K562 (cell line): Measurements from ENCODE around the gene UGP2. TPM values are rescaled to one million over a fixed set of nuclear protein-coding genes. Genes with fewer than 3 reads are reported as not detected.

Experiments
- ADNP ChIP-seq: fragments of 200-800 bp; sonication (Bioruptor generic); IDR thresholded peaks from 2 replicates; pipeline ENCODE4 v1.6.1; 2016; ENCODE audit warnings: missing genetic modification characterization, missing compliant biosample characterization
- C11orf30 ChIP-seq: fragments of 450-650 bp; IDR thresholded peaks from 2 replicates; pipeline ENCODE4 v1.6.1; 2016; ENCODE audit warnings: low read depth, mild to moderate bottlenecking
- DACH1 ChIP-seq: fragments of 450-650 bp; IDR thresholded peaks from 2 replicates; pipeline ENCODE4 v1.6.1; 2018; ENCODE audit not compliant: partially characterized antibody
- E2F8 ChIP-seq: fragments of 450-650 bp; IDR thresholded peaks from 2 replicates; pipeline ENCODE4 v1.7.1; 2018; ENCODE audit warnings: mild to moderate bottlenecking, low read depth; ENCODE audit not compliant: partially characterized antibody
- GABPB1 ChIP-seq: sonication (generic); formaldehyde crosslinking; IDR thresholded peaks from 2 replicates; pipeline ENCODE4 v1.8.0; 2022; ENCODE audit warnings: mild to moderate bottlenecking, missing genetic modification reagents
- GATA2 ChIP-seq: sonication (generic); formaldehyde crosslinking; IDR thresholded peaks from 2 replicates; pipeline ENCODE4 v1.4.0; 2020; ENCODE audit warnings: mild to moderate bottlenecking, missing genetic modification reagents
- IFI16 ChIP-seq: fragments of 250-450 bp; sonication (Bioruptor Pico); IDR thresholded peaks from 2 replicates; pipeline ENCODE4 v2.1.2; 2022; ENCODE audit warnings: mild to moderate bottlenecking, inconsistent platforms
- KHSRP ChIP-seq: fragments of 450-650 bp; IDR thresholded peaks from 2 replicates; pipeline ENCODE4 v1.6.1; 2017
- MBD1 ChIP-seq: fragments of 250-450 bp; sonication (Bioruptor Pico); IDR thresholded peaks from 2 replicates; pipeline ENCODE4 v1.8.0; 2022; ENCODE audit warnings: inconsistent platforms
- MXD1 ChIP-seq: fragments of 250-450 bp; sonication (Bioruptor Pico); IDR thresholded peaks from 2 replicates; pipeline ENCODE4 v1.8.0; 2021; ENCODE audit warnings: borderline replicate concordance, mild to moderate bottlenecking, moderate library complexity; ENCODE audit not compliant: poor library complexity, severe bottlenecking
- MYBL2 ChIP-seq, 2 experiments: fragments of 450-650 bp in 1 of 2; sonication (generic) in 1 of 2; formaldehyde crosslinking in 1 of 2; IDR thresholded peaks; 2 replicates each; pipeline versions ENCODE4 v1.6.1 to v1.8.1; 2017 to 2022; ENCODE audit warnings: borderline replicate concordance in 1 of 2, inconsistent platforms in 1 of 2, low read depth in 1 of 2, mild to moderate bottlenecking in 1 of 2, missing genetic modification reagents in 1 of 2, moderate library complexity in 1 of 2
- MYC ChIP-seq, 2 experiments: fragments of 250-450 bp in 1 of 2; sonication (Bioruptor Pico) in 1 of 2; IDR thresholded peaks; 2 replicates each; pipeline versions ENCODE4 v1.5.1 to v1.6.1; 2012 to 2021; ENCODE audit warnings: low read depth in 2 of 2, borderline replicate concordance in 1 of 2, improper control_type of control experiment in 1 of 2, low read length in 1 of 2, mild to moderate bottlenecking in 1 of 2, moderate library complexity in 1 of 2
- NFRKB ChIP-seq: fragments of 450-650 bp; IDR thresholded peaks from 2 replicates; pipeline ENCODE4 v1.6.1; 2016; ENCODE audit warnings: low read depth
- PHF20 ChIP-seq: fragments of 450-650 bp; IDR thresholded peaks from 2 replicates; pipeline ENCODE4 v1.6.1; 2018; ENCODE audit not compliant: partially characterized antibody
- PYGO2 ChIP-seq: fragments of 450-650 bp; IDR thresholded peaks from 2 replicates; pipeline ENCODE4 v1.6.1; 2016; ENCODE audit warnings: mild to moderate bottlenecking, missing genetic modification characterization, moderate library complexity, missing compliant biosample characterization
- RFX1 ChIP-seq: fragments of 450-650 bp; IDR thresholded peaks from 2 replicates; pipeline ENCODE4 v1.6.1; 2016; ENCODE audit warnings: mild to moderate bottlenecking, moderate library complexity
- SMAD1 ChIP-seq: fragments of 150-350 bp; IDR thresholded peaks from 2 replicates; pipeline ENCODE4 v1.6.1; 2014; ENCODE audit warnings: low read length, low read depth; ENCODE audit not compliant: partially characterized antibody
- SMARCA4 ChIP-seq: fragments of 450-650 bp; IDR thresholded peaks from 2 replicates; pipeline ENCODE4 v1.6.1; 2016
- TCFL5 ChIP-seq: fragments of 250-450 bp; sonication (Bioruptor Pico); conservative IDR thresholded peaks from 2 replicates; pipeline ENCODE4 v1.6.1; 2021; ENCODE audit warnings: mild to moderate bottlenecking, moderate library complexity, matching md5 sums
- VEZF1 ChIP-seq: fragments of 200-800 bp; sonication (Bioruptor generic); IDR thresholded peaks from 2 replicates; pipeline ENCODE4 v1.6.1; 2017; ENCODE audit warnings: missing genetic modification characterization, missing compliant biosample characterization
- ZBED1 ChIP-seq: IDR thresholded peaks from 2 replicates; pipeline ENCODE4 v1.6.1; 2014
- ZNF184 ChIP-seq: sonication (generic); formaldehyde crosslinking; IDR thresholded peaks from 2 replicates; pipeline ENCODE4 v1.5.0; 2020; ENCODE audit warnings: missing genetic modification reagents
- ZNF778 ChIP-seq: fragments of 450-650 bp; formaldehyde crosslinking; IDR thresholded peaks from 2 replicates; pipeline ENCODE4 v1.4.0; 2020; ENCODE audit warnings: mild to moderate bottlenecking, moderate library complexity
- polyA plus RNA-seq, 8 experiments: library from polyadenylated mRNA; depleted of rRNA in 4 of 8; stranded (reverse) in 5 of 8; unstranded in 3 of 8; fragments of >200 nt; fragmentation: Nextera tagmentation in 2 of 8; fragmentation: Illumina TruSeq in 1 of 8; extraction: Ambion mirVana in 2 of 8; extraction: Trizol in 1 of 8; gene quantifications; 2 replicates each; pipeline versions ENCODE4 v1.2.1 to v1.2.3, GENCODE V29; 2011 to 2014; ENCODE audit warnings: inconsistent platforms in 1 of 8, missing spikeins in 1 of 8
- total RNA-seq, 7 experiments: library from RNA; depleted of rRNA in 6 of 7; stranded (reverse); fragments of >200 nt in 6 of 7; fragmentation: Illumina TruSeq in 2 of 7; extraction: Trizol in 2 of 7; gene quantifications; 2 replicates each; pipeline versions ENCODE4 v1.2.1 to v1.2.3, GENCODE V29; 2011 to 2021; ENCODE audit warnings: low replicate concordance in 1 of 7

UGP2 gene
- total and polyA plus RNA-seq, 9 of the 15 experiments (the other 6 are each of a cell fraction or from before 2014, with no cell fraction given): 25.2 to 69.3 (median 58.9) TPM

GRCh38 chr2:63841254-63842022, at the start of gene UGP2 (continued):
- TF ChIP-seq VEZF1 (CRISPR knock-in tag) (peak; percentile 67), TCFL5 (no peak), RFX1 (no peak), PYGO2 (tag) (no peak), ZNF778 (no peak), KHSRP (no peak), GABPB1 (peak; percentile 63), ZBED1 (0 out of 2 replicates have a peak, but pooled peaks have one; percentile 41), E2F8 (no peak), PHF20 (no peak), ADNP (tag) (no peak), SMAD1 (no peak), C11orf30 (no peak), MYBL2 (IDR thresholded peaks at IDR 0.05; ENCODE audit: low read depth) (no peak), MYBL2 (CRISPR knock-in tag; IDR thresholded peaks at IDR 0.05; ENCODE audit: borderline replicate concordance) (no peak), DACH1 (peak; percentile 14), GATA2 (CRISPR knock-in tag) (no peak), IFI16 (CRISPR knock-in tag) (no peak), ZNF184 (no peak), MBD1 (CRISPR knock-in tag) (no peak), SMARCA4 (peak; percentile 9; the same call in 1 of the 2 replicates), NFRKB (peak; percentile 85; the same call in 1 of the 2 replicates), MYC (IDR thresholded peaks at IDR 0.05; ENCODE audit: low read depth, low read length) (no peak), MYC (CRISPR knock-in tag; IDR thresholded peaks at IDR 0.05; ENCODE audit: borderline replicate concordance, low read depth) (peak; percentile 40), MXD1 (CRISPR knock-in tag) (no peak)
